H1 (cell line): ENCODE data around the gene BRIP1. TPM values are rescaled to one million over a fixed set of nuclear protein-coding genes. Genes with fewer than 3 reads are reported as not detected.

ENCODE experiments used
- E2F6 ChIP-seq: IDR thresholded peaks from 2 replicates; pipeline ENCODE4 v1.6.1; 2012; ENCODE audit warnings: inconsistent platforms
- KDM5A ChIP-seq: fragments of 200-600 bp; IDR thresholded peaks from 2 replicates; pipeline ENCODE4 v1.7.1; 2012; ENCODE audit warnings: mild to moderate bottlenecking, low read length, inconsistent platforms, mixed read lengths
- PHF8 ChIP-seq: fragments of 200-600 bp; sonication (generic); conservative IDR thresholded peaks from 2 replicates; pipeline ENCODE4 v1.7.1; 2012; ENCODE audit warnings: low read depth, mild to moderate bottlenecking, inconsistent platforms, low read length, moderate library complexity
- RXRA ChIP-seq: IDR thresholded peaks from 2 replicates; pipeline ENCODE4 v1.6.1; 2011; ENCODE audit warnings: low read depth, mild to moderate bottlenecking, low read length, moderate library complexity; ENCODE audit not compliant: insufficient read depth
- polyA plus RNA-seq, 7 experiments: library from polyadenylated mRNA; depleted of rRNA in 3 of 7; stranded (reverse) in 5 of 7; unstranded in 2 of 7; fragments of >200 nt in 5 of 7; fragments of 200-250 nt in 2 of 7; gene quantifications; 1 replicate in 5 of 7; 2 replicates in 1 of 7; 4 replicates in 1 of 7; pipeline versions ENCODE4 v1.2.1 to v1.2.3, GENCODE V29; 2011 to 2013; ENCODE audit warnings: missing spikeins in 2 of 7, mixed read lengths in 2 of 7
- total RNA-seq: library from RNA; stranded (reverse); fragmentation: NEBNext Ultra II Directional; extraction: Animal tissue kit (Norgen Biotek cat#: 25700); gene quantifications from 2 replicates; pipeline ENCODE4 v1.2.1, GENCODE V29; 2021
- TF ChIP-seq, protein P1 (sequence below): fragments of 300-600 bp; sonication (generic); IDR thresholded peaks from 2 replicates; pipeline ENCODE4 v1.7.1; 2012; ENCODE audit warnings: low read length, moderate library complexity, mild to moderate bottlenecking, inconsistent platforms; ENCODE audit not compliant: insufficient replicate concordance

Gene BRIP1
- total and polyA plus RNA-seq, 2 of the 8 experiments (the other 6 are each of a cell fraction or from before 2014, with no cell fraction given): 5.8 to 19.2 TPM

- TF ChIP-seq E2F6 (no peak), PHF8 (no peak), RXRA (no peak), KDM5A (no peak)
- TF ChIP-seq, protein P1, sequence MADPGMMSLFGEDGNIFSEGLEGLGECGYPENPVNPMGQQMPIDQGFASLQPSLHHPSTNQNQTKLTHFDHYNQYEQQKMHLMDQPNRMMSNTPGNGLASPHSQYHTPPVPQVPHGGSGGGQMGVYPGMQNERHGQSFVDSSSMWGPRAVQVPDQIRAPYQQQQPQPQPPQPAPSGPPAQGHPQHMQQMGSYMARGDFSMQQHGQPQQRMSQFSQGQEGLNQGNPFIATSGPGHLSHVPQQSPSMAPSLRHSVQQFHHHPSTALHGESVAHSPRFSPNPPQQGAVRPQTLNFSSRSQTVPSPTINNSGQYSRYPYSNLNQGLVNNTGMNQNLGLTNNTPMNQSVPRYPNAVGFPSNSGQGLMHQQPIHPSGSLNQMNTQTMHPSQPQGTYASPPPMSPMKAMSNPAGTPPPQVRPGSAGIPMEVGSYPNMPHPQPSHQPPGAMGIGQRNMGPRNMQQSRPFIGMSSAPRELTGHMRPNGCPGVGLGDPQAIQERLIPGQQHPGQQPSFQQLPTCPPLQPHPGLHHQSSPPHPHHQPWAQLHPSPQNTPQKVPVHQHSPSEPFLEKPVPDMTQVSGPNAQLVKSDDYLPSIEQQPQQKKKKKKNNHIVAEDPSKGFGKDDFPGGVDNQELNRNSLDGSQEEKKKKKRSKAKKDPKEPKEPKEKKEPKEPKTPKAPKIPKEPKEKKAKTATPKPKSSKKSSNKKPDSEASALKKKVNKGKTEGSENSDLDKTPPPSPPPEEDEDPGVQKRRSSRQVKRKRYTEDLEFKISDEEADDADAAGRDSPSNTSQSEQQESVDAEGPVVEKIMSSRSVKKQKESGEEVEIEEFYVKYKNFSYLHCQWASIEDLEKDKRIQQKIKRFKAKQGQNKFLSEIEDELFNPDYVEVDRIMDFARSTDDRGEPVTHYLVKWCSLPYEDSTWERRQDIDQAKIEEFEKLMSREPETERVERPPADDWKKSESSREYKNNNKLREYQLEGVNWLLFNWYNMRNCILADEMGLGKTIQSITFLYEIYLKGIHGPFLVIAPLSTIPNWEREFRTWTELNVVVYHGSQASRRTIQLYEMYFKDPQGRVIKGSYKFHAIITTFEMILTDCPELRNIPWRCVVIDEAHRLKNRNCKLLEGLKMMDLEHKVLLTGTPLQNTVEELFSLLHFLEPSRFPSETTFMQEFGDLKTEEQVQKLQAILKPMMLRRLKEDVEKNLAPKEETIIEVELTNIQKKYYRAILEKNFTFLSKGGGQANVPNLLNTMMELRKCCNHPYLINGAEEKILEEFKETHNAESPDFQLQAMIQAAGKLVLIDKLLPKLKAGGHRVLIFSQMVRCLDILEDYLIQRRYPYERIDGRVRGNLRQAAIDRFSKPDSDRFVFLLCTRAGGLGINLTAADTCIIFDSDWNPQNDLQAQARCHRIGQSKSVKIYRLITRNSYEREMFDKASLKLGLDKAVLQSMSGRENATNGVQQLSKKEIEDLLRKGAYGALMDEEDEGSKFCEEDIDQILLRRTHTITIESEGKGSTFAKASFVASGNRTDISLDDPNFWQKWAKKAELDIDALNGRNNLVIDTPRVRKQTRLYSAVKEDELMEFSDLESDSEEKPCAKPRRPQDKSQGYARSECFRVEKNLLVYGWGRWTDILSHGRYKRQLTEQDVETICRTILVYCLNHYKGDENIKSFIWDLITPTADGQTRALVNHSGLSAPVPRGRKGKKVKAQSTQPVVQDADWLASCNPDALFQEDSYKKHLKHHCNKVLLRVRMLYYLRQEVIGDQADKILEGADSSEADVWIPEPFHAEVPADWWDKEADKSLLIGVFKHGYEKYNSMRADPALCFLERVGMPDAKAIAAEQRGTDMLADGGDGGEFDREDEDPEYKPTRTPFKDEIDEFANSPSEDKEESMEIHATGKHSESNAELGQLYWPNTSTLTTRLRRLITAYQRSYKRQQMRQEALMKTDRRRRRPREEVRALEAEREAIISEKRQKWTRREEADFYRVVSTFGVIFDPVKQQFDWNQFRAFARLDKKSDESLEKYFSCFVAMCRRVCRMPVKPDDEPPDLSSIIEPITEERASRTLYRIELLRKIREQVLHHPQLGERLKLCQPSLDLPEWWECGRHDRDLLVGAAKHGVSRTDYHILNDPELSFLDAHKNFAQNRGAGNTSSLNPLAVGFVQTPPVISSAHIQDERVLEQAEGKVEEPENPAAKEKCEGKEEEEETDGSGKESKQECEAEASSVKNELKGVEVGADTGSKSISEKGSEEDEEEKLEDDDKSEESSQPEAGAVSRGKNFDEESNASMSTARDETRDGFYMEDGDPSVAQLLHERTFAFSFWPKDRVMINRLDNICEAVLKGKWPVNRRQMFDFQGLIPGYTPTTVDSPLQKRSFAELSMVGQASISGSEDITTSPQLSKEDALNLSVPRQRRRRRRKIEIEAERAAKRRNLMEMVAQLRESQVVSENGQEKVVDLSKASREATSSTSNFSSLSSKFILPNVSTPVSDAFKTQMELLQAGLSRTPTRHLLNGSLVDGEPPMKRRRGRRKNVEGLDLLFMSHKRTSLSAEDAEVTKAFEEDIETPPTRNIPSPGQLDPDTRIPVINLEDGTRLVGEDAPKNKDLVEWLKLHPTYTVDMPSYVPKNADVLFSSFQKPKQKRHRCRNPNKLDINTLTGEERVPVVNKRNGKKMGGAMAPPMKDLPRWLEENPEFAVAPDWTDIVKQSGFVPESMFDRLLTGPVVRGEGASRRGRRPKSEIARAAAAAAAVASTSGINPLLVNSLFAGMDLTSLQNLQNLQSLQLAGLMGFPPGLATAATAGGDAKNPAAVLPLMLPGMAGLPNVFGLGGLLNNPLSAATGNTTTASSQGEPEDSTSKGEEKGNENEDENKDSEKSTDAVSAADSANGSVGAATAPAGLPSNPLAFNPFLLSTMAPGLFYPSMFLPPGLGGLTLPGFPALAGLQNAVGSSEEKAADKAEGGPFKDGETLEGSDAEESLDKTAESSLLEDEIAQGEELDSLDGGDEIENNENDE: no peak
- TF ChIP-seq, all 59 proteins: peak for 0
Observed at GRCh38 chr17:61825448-61826137, 37.7 kb downstream of the BRIP1 start (continued).
